ENCODE measurements around the gene LEP. TPM values are rescaled to one million over a fixed set of nuclear protein-coding genes. Genes with fewer than 3 reads are reported as not detected.

Gene LEP
- total RNA-seq, 1 donor from 2014 or later, result not detected

Other genes starting within 250 kb of the LEP start
- gene LRRC4, start 209.8 kb upstream of the LEP start, total RNA-seq, result 0.20 and 0.65 TPM in 2 replicates
- 4.1 and 4.6 TPM in 2 replicates for gene RBM28, start 102.6 kb downstream of the LEP start, total RNA-seq
- gene PRRT4, start 120.4 kb downstream of the LEP start, total RNA-seq, result not detected in 2 replicates
- 32.7 and 42.5 TPM in 2 replicates for gene IMPDH1, start 168.7 kb downstream of the LEP start, total RNA-seq
- 6.8 and 8.9 TPM in 2 replicates for gene HILPDA, start 214.6 kb downstream of the LEP start, total RNA-seq
- 15.3 and 18.5 TPM in 2 replicates for gene METTL2B, start 235.5 kb downstream of the LEP start, total RNA-seq

Measured in lung microvascular endothelial cell (primary cell).